H1 (cell line): ENCODE results near the gene WNT2. TPM values are rescaled to one million over a fixed set of nuclear protein-coding genes. Genes with fewer than 3 reads are reported as not detected.

Source experiments
- CTCF ChIA-PET: fragments of 300-600 bp; sonication (Branson Sonifier 250); formaldehyde crosslinking; loops from one replicate; lab custom pipeline; 2021; ENCODE audit not compliant: partially characterized antibody; lab: Charles Lee
- POLR2A ChIA-PET: fragments of 300-600 bp; sonication (Branson Sonifier 250); formaldehyde crosslinking; loops from one replicate; lab custom pipeline; 2021; ENCODE audit warnings: inconsistent platforms; ENCODE audit not compliant: partially characterized antibody; lab: Charles Lee
- DNase-seq, 2 experiments: peaks; one replicate each; pipeline versions ENCODE4 v3.0.0 to v3.0.0-alpha.2; 2010 to 2022; ENCODE audit warnings: low spot score in 2 of 2, low read depth in 1 of 2, mixed read lengths in 1 of 2
- FAIRE-seq: peaks from 2 replicates; lab custom pipeline; 2011; peaks lifted over from hg19 to GRCh38; lab: Jason Lieb, UNC
- H2AFZ ChIP-seq: 2 replicates; pipeline ENCODE4 v1.8.1; 2012; ENCODE audit warnings: low read length, inconsistent platforms
- H2AK5ac ChIP-seq: 2 replicates; pipeline ENCODE4 v1.6.1; 2013; ENCODE audit warnings: low read depth, low read length
- H2BK120ac ChIP-seq: replicated peaks from 2 replicates; pipeline ENCODE3; 2013; ENCODE audit warnings: low read depth, low read length, inconsistent platforms
- H2BK12ac ChIP-seq: 2 replicates; pipeline ENCODE4 v1.6.1; 2013; ENCODE audit warnings: low read depth, low read length
- H2BK15ac ChIP-seq: 2 replicates; pipeline ENCODE4 v1.6.1; 2013; ENCODE audit warnings: low read length
- H2BK20ac ChIP-seq: 2 replicates; pipeline ENCODE4 v1.6.1; 2013; ENCODE audit warnings: low read length
- H2BK5ac ChIP-seq: 2 replicates; pipeline ENCODE4 v1.6.1; 2013; ENCODE audit warnings: low read depth, low read length
- H3K14ac ChIP-seq: 2 replicates; pipeline ENCODE4 v1.6.1; 2013; ENCODE audit warnings: inconsistent platforms; ENCODE audit not compliant: insufficient read length
- H3K18ac ChIP-seq: 2 replicates; pipeline ENCODE4 v1.6.1; 2013; ENCODE audit warnings: low read length; ENCODE audit errors: extremely low read depth
- H3K23ac ChIP-seq: 2 replicates; pipeline ENCODE4 v1.6.1; 2013; ENCODE audit warnings: inconsistent platforms; ENCODE audit not compliant: insufficient read length
- H3K23me2 ChIP-seq: 2 replicates; pipeline ENCODE4 v1.6.1; 2013; ENCODE audit warnings: low read depth, low read length
- H3K27ac ChIP-seq: 2 replicates; pipeline ENCODE4 v1.6.1; 2011; ENCODE audit warnings: low read depth, low read length, inconsistent platforms
- H3K27me3 ChIP-seq, 4 experiments: replicated peaks in 1 of 4; 1 replicate in 1 of 4; 2 replicates in 3 of 4; pipeline versions ENCODE4 v1.6.1 to v1.8.1; 2011 to 2013; ENCODE audit warnings: low read length in 3 of 4, mild to moderate bottlenecking in 3 of 4, inconsistent platforms in 2 of 4, mixed read lengths in 2 of 4, moderate library complexity in 1 of 4; ENCODE audit not compliant: control insufficient read depth in 3 of 4, insufficient read depth in 3 of 4; ENCODE audit errors: extremely low read depth in 1 of 4
- H3K36me3 ChIP-seq, 4 experiments: 2 replicates each; pipeline versions ENCODE4 v1.6.1 to v1.8.1; 2011 to 2013; ENCODE audit warnings: mild to moderate bottlenecking in 4 of 4, low read length in 3 of 4, moderate library complexity in 2 of 4, control low read depth in 1 of 4, inconsistent platforms in 1 of 4; ENCODE audit not compliant: insufficient read depth in 4 of 4, control insufficient read depth in 2 of 4
- H3K4ac ChIP-seq: replicated peaks from 2 replicates; pipeline ENCODE3; 2013; ENCODE audit warnings: low read length, low read depth, mixed read lengths, inconsistent platforms; ENCODE audit not compliant: insufficient read length
- H3K4me1 ChIP-seq, 4 experiments: replicated peaks in 1 of 4; 1 replicate in 1 of 4; 2 replicates in 3 of 4; pipeline versions ENCODE4 v1.6.1 to v1.8.1; 2011 to 2013; ENCODE audit warnings: low read length in 3 of 4, inconsistent platforms in 2 of 4, mixed read lengths in 1 of 4; ENCODE audit not compliant: insufficient read depth in 4 of 4, control insufficient read depth in 3 of 4
- H3K4me2 ChIP-seq, 2 experiments: 2 replicates each; pipeline versions ENCODE4 v1.6.1 to v1.8.1; 2011 to 2013; ENCODE audit warnings: low read depth in 2 of 2, low read length in 2 of 2, control low read depth in 1 of 2, inconsistent platforms in 1 of 2, mild to moderate bottlenecking in 1 of 2; ENCODE audit not compliant: insufficient read depth in 1 of 2
- H3K4me3 ChIP-seq, 4 experiments: fragments of 200-600, 300-600 bp in 1 of 4; sonication (generic), shearing (Covaris generic), sonication (Bioruptor Twin) in 1 of 4; 2 replicates each; pipeline versions ENCODE4 v1.5.1 to v1.8.1; 2011 to 2016; ENCODE audit warnings: low read length in 4 of 4, low read depth in 3 of 4, control low read depth in 2 of 4, inconsistent platforms in 2 of 4, mild to moderate bottlenecking in 2 of 4, mixed read lengths in 1 of 4, moderate library complexity in 1 of 4; ENCODE audit not compliant: insufficient read depth in 2 of 4; ENCODE audit errors: extremely low read depth in 1 of 4
- H3K56ac ChIP-seq: replicated peaks from 2 replicates; pipeline ENCODE3; 2013; ENCODE audit warnings: low read depth, mild to moderate bottlenecking, mixed read lengths, low read length, inconsistent platforms; ENCODE audit not compliant: insufficient read length
- H3K79me1 ChIP-seq: 2 replicates; pipeline ENCODE4 v1.6.1; 2013; ENCODE audit warnings: low read depth, low read length, control low read depth
- H3K79me2 ChIP-seq, 2 experiments: 2 replicates each; pipeline versions ENCODE4 v1.6.1 to v1.8.1; 2012 to 2013; ENCODE audit warnings: low read length in 2 of 2, mild to moderate bottlenecking in 2 of 2, inconsistent platforms in 1 of 2; ENCODE audit not compliant: insufficient read depth in 2 of 2, control insufficient read depth in 1 of 2
- H3K9ac ChIP-seq, 4 experiments: replicated peaks in 1 of 4; 1 replicate in 1 of 4; 2 replicates in 3 of 4; pipeline versions ENCODE4 v1.6.1 to v1.8.1; 2011 to 2013; ENCODE audit warnings: low read depth in 3 of 4, low read length in 3 of 4, control low read depth in 2 of 4, mild to moderate bottlenecking in 2 of 4, moderate library complexity in 2 of 4, inconsistent platforms in 1 of 4; ENCODE audit errors: extremely low read depth in 1 of 4
- H3K9me3 ChIP-seq, 2 experiments: 2 replicates each; pipeline versions ENCODE4 v1.6.1 to v1.8.1; 2012 to 2013; ENCODE audit warnings: mild to moderate bottlenecking in 2 of 2, moderate library complexity in 2 of 2, control low read depth in 1 of 2, inconsistent platforms in 1 of 2, low read depth in 1 of 2, low read length in 1 of 2, mixed read lengths in 1 of 2; ENCODE audit not compliant: insufficient read depth in 2 of 2
- H4K20me1 ChIP-seq, 2 experiments: replicated peaks in 1 of 2; 2 replicates each; pipeline versions ENCODE3 to v1.8.1; 2011 to 2013; ENCODE audit warnings: inconsistent platforms in 2 of 2, low read length in 2 of 2, mild to moderate bottlenecking in 1 of 2; ENCODE audit not compliant: insufficient read depth in 2 of 2, control insufficient read depth in 1 of 2
- H4K5ac ChIP-seq: 2 replicates; pipeline ENCODE4 v1.6.1; 2013; ENCODE audit warnings: low read length, low read depth, mixed read lengths, inconsistent platforms; ENCODE audit not compliant: insufficient read length
- H4K8ac ChIP-seq: 2 replicates; pipeline ENCODE4 v1.8.0; 2013; ENCODE audit warnings: mild to moderate bottlenecking, moderate library complexity, low read length, inconsistent platforms; ENCODE audit not compliant: insufficient read depth; ENCODE audit errors: extremely low read depth
- H4K91ac ChIP-seq: replicated peaks from 2 replicates; pipeline ENCODE3; 2013; ENCODE audit warnings: low read length, mixed read lengths, inconsistent platforms; ENCODE audit not compliant: insufficient read length
- CBX8 ChIP-seq: fragments of 300-800, 300-1000 bp; sonication (generic); IDR thresholded peaks from 2 replicates; pipeline ENCODE4 v1.7.1; 2016; ENCODE audit warnings: low read depth, low read length, borderline replicate concordance
- CHD1 ChIP-seq: IDR thresholded peaks from 2 replicates; pipeline ENCODE4 v1.6.1; 2012; ENCODE audit warnings: low read depth, low read length, improper control_type of control experiment
- CHD2 ChIP-seq: IDR thresholded peaks from 2 replicates; pipeline ENCODE4 v1.6.1; 2012; ENCODE audit warnings: low read length, improper control_type of control experiment
- POLR2A ChIP-seq, 2 experiments: IDR thresholded peaks; 1 replicate in 1 of 2; 2 replicates in 1 of 2; pipeline ENCODE4 v1.6.1; 2011; ENCODE audit warnings: low read depth in 2 of 2, low read length in 2 of 2, mild to moderate bottlenecking in 2 of 2; ENCODE audit errors: control extremely low read depth in 1 of 2
- WGBS, 2 experiments: shearing (Covaris generic) in 1 of 2; methylation state at CpG; one replicate each; pipeline versions ENCODE4 v1.1.6 to v1.1.7; 2013 to 2015; ENCODE audit warnings: low lambda C conversion rate in 2 of 2, mixed read lengths in 2 of 2, inconsistent platforms in 1 of 2, low coverage in 1 of 2, missing lambda C conversion rate in 1 of 2; ENCODE audit not compliant: insufficient replicate concordance in 2 of 2, insufficient coverage in 1 of 2, insufficient read length in 1 of 2; ENCODE audit errors: extremely low coverage in 1 of 2, missing lambda C conversion rate in 1 of 2; 5-methylcytosine and 5-hydroxymethylcytosine counted together
- polyA plus RNA-seq, 7 experiments: library from polyadenylated mRNA; depleted of rRNA in 3 of 7; stranded (reverse) in 5 of 7; unstranded in 2 of 7; fragments of >200 nt in 5 of 7; fragments of 200-250 nt in 2 of 7; gene quantifications; 1 replicate in 5 of 7; 2 replicates in 1 of 7; 4 replicates in 1 of 7; pipeline versions ENCODE4 v1.2.1 to v1.2.3, GENCODE V29; 2011 to 2013; ENCODE audit warnings: missing spikeins in 2 of 7, mixed read lengths in 2 of 7
- total RNA-seq: library from RNA; stranded (reverse); fragmentation: NEBNext Ultra II Directional; extraction: Animal tissue kit (Norgen Biotek cat#: 25700); gene quantifications from 2 replicates; pipeline ENCODE4 v1.2.1, GENCODE V29; 2021

Gene WNT2
- total and polyA plus RNA-seq, 2 of the 8 experiments (the other 6 are each of a cell fraction or from before 2014, with no cell fraction given) = not detected

- Histone ChIP-seq H4K20me1 (peaks cover 0 to 4% of the 10 kb centered on the region in 2 experiments), H3K9me3 (no peaks in the 10 kb centered on the region), H2BK20ac (no peak overlapping the region), H3K23ac (no peak overlapping the region), H2AFZ (no peak overlapping the region), H4K8ac (no peak overlapping the region), H3K4me3 (no peak overlapping the region), H4K91ac (no peak overlapping the region), H2BK120ac (no peak overlapping the region), H3K4me2 (no peak overlapping the region), H2BK5ac (no peak overlapping the region), H3K56ac (no peak overlapping the region), H3K23me2 (peaks cover 17% of the 10 kb centered on the region), H3K79me1 (no peaks in the 10 kb centered on the region), H2AK5ac (no peak overlapping the region), H3K14ac (no peak overlapping the region), H3K27ac (no peak overlapping the region), H3K79me2 (no peaks in the 10 kb centered on the region), H3K9ac (no peak overlapping the region), H2BK12ac (no peak overlapping the region), H4K5ac (no peak overlapping the region), H3K18ac (no peak overlapping the region), H3K4ac (no peak overlapping the region), H3K36me3 (peaks cover 0 to 3% (median 0%) of the 10 kb centered on the region in 4 experiments; a peak in 1 of 8 replicates), H3K4me1 (peaks cover 0 to 16% (median 4%) of the 10 kb centered on the region in 4 experiments; a peak in 3 of 7 replicates), H2BK15ac (no peak overlapping the region), H3K27me3 (peaks cover 42 to 57% (median 55%) of the 10 kb centered on the region in 4 experiments)
- TF ChIP-seq CHD2 (no peak), CHD1 (no peak), POLR2A (IDR thresholded peaks at IDR 0.05; ENCODE audit: control extremely low read depth in 1 of 2, low read depth in 2 of 2, low read length in 2 of 2) (no peak), CBX8 (no peak)
- CTCF ChIA-PET = interaction anchor here (1.1 to 2.0 kb wide), 3 partner anchors 13 to 337 kb away, joined by 3 to 6 read pairs (median 5); no protein-coding TSS in a partner anchor
- 84% methylated on average over 1 of the region's 1 CpG; no CpG with 5 or more reads in 1 of the 2 experiments for WGBS, 2 experiments
- no peak for FAIRE-seq
- POLR2A ChIA-PET = no interaction called here
- no peak for DNase-seq
Observed at GRCh38 chr7:117325836-117326235, 3.0 kb upstream of the WNT2 start.
